ENCODE results near the gene CDX4.

Gene CDX4

GRCh38 chrX:73446831-73447230 lies at the start of gene CDX4:
TSS of gene CDX4 (plus strand) at chrX:73447053. CDS start at chrX:73447254, 201 bp downstream.
- no peak for FAIRE-seq
- DNase-seq (ENCODE audit: insufficient read length, low spot score), result no peak
- TF ChIP-seq CTCF (IDR thresholded peaks at IDR 0.05; ENCODE audit: insufficient read depth, missing control alignments), result no peak

GRCh38 chrX:73398185-73398914 lies 48.5 kb upstream of the CDX4 start:
- DNase-seq (ENCODE audit: insufficient read length, low spot score) (no peak), FAIRE-seq (no peak)
- TF ChIP-seq CTCF (IDR thresholded peaks at IDR 0.05; ENCODE audit: insufficient read depth, missing control alignments), result no peak

GRCh38 chrX:73400136-73400748 lies 46.6 kb upstream of the CDX4 start:
- TF ChIP-seq CTCF (IDR thresholded peaks at IDR 0.05; ENCODE audit: insufficient read depth, missing control alignments), result no peak
- DNase-seq (ENCODE audit: insufficient read length, low spot score) (no peak), FAIRE-seq (no peak)

GRCh38 chrX:73401591-73402266 lies 45.1 kb upstream of the CDX4 start:
- DNase-seq (ENCODE audit: insufficient read length, low spot score) (no peak), FAIRE-seq (no peak)
- TF ChIP-seq CTCF (IDR thresholded peaks at IDR 0.05; ENCODE audit: insufficient read depth, missing control alignments), result no peak

DNA sequence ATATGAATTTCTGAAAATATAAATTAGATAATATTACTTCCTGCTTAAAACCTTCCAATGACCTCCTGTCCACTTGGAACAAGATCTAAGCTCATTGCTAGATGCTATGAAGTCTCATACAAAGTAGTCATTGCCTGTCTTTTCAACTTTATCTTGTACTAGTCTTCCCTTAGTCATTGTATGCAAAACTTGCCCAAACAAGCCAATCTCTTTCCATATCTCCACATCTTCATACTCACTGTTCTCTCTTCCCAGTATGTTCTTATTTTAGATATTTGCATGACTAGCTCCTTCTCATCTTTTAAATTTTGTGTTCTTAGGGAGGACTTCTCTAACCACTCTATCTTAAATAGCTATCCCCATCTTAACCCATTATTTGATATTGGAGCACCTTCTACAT lies 33.9 kb upstream of the CDX4 start:
- FAIRE-seq, result no peak

DNA sequence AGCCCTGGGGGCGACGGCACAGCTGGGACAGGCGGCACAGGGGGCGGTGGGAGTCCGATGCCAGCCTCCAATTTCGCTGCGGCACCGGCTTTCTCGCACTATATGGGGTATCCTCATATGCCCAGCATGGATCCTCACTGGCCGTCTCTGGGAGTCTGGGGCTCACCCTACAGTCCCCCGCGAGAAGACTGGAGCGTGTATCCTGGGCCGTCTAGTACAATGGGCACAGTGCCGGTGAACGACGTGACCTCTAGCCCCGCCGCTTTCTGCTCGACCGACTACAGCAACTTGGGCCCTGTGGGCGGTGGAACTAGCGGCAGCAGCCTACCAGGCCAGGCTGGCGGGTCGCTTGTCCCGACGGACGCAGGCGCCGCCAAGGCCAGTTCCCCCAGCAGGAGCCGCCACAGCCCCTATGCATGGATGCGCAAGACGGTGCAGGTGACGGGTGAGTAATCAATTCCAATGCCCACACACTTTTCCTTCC lies 500 bp downstream of the CDX4 start:
- no peak for FAIRE-seq
- no peak for TF ChIP-seq CTCF (IDR thresholded peaks at IDR 0.05; ENCODE audit: insufficient read depth, missing control alignments)
- no peak for DNase-seq (ENCODE audit: insufficient read length, low spot score)

More for the DNA sequence above, 33.9 kb upstream of the CDX4 start:
- DNase-seq (ENCODE audit: insufficient read length, low spot score), result no peak
- TF ChIP-seq CTCF (IDR thresholded peaks at IDR 0.05; ENCODE audit: insufficient read depth, missing control alignments), result no peak

Measured in D721Med (cell line).